ENCODE data around the gene FAM135A. TPM values are rescaled to one million over a fixed set of nuclear protein-coding genes. Genes with fewer than 3 reads are reported as not detected.

FAM135A gene
- total and polyA plus RNA-seq, 11 donors = 6.0 to 14.9 (median 12.0) TPM

DNA sequence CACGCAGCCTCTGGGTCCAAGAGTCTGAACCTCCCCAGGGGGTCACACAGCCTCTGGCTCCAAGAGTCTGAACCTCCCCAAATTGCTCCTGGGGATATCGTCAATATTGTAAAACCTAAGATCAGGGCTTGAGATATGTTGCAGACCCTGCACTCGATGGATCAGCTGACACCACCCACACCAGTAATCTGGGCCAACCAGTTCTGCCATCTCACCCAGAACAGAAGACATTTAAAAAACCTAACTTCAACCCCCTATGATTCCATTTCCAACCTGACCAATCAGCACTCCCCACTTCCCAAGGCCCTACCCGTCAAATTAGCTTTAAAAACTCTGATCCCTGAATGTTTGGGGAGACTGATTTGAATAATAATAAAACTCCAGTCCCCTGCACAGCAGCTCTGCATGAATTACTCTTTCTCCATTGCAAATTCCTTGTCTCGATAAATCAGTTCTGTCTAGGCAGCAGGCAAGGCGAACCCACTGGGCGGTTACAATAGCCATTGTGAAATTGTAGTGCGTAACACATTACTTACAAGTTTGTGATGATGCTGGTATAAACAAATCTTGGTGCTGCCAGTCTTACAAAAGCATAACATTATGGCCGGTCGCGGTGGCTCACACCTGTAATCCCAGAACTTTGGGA lies 32.4 kb upstream of the FAM135A start:
- TF ChIP-seq POLR2A (IDR thresholded peaks at IDR 0.05) (no peak), CTCF (IDR thresholded peaks at IDR 0.05) (no peak)
- ATAC-seq = no peak
- WGBS, 4 donors = 91 to 98% (median 93%) methylated on average over 11 of the region's 11 CpGs

GRCh38 chr6:70381417-70381782 lies 31.9 kb upstream of the FAM135A start:
- TF ChIP-seq CTCF (IDR thresholded peaks at IDR 0.05) (no peak), POLR2A (IDR thresholded peaks at IDR 0.05) (no peak)
- Histone ChIP-seq H3K4me3 (no peak overlapping the region), H3K27me3 (peaks cover 0 to 9% (median 0%) of the 10 kb centered on the region in 9 donors), H3K36me3 (no peaks in the 10 kb centered on the region), H3K4me1 (no peaks in the 10 kb centered on the region), H3K27ac (no peak overlapping the region), H3K9me3 (no peaks in the 10 kb centered on the region)
- ATAC-seq = no peak
- DNase-seq = no peak
- 87 to 91% (median 89%) methylated on average over 5 of the region's 5 CpGs for WGBS, 4 donors
- intact Hi-C loops (cut with DNase I) = loop anchor here in 1 of 10 donors (10.0 kb wide), 1 partner anchor 633 kb away; no protein-coding TSS in a partner anchor

More for the DNA sequence above, 32.4 kb upstream of the FAM135A start:
- H3K4me1 ChIP-seq = no peaks in the 10 kb centered on the region
- no peak overlapping the region for H3K4me3 ChIP-seq
- DNase-seq = no peak
- H3K27ac ChIP-seq = no peak overlapping the region
- no peaks in the 10 kb centered on the region for H3K36me3 ChIP-seq
- intact Hi-C loops (cut with DNase I) = loop anchor here in 1 of 10 donors (10.0 kb wide), 1 partner anchor 634 kb away; no protein-coding TSS in a partner anchor
- H3K27me3 ChIP-seq = peaks cover 0 to 9% (median 0%) of the 10 kb centered on the region in 9 donors
- H3K9me3 ChIP-seq = no peaks in the 10 kb centered on the region

DNA sequence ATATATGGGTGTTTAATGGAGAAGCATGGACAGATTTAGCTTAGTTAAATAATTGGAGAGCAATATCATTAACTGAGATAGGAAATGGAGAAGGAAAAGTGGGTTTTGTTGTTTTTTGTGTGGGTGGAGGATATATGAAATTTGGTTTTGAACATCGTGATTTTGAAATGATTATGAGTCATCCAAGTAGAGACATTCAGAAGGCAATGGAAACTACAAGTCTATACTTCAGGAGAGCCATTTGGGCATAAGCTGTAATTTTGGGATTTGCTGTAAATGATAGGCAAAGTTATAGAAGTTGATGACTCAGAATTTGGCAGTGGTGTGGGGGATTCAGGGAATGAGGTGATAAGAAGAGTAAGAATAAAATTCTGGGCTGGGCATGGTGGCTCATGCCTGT lies 27.4 kb upstream of the FAM135A start:
- intact Hi-C loops (cut with DNase I) = loop anchor here in 1 of 10 donors (10.0 kb wide), 1 partner anchor 629 kb away; no protein-coding TSS in a partner anchor
- Histone ChIP-seq H3K27ac (no peak overlapping the region), H3K4me1 (no peaks in the 10 kb centered on the region), H3K27me3 (peaks cover 0 to 9% (median 0%) of the 10 kb centered on the region in 9 donors), H3K9me3 (no peaks in the 10 kb centered on the region), H3K4me3 (no peak overlapping the region), H3K36me3 (no peaks in the 10 kb centered on the region)
- DNase-seq = no peak
- TF ChIP-seq CTCF (IDR thresholded peaks at IDR 0.05) (no peak), POLR2A (IDR thresholded peaks at IDR 0.05) (no peak)
- WGBS, 4 donors = 53 to 71% (median 64%) methylated on average over 1 of the region's 1 CpG
- no peak for ATAC-seq

GRCh38 chr6:70388814-70389213 lies 24.5 kb upstream of the FAM135A start:
- Histone ChIP-seq H3K4me1 (no peaks in the 10 kb centered on the region), H3K27me3 (peaks cover 0 to 16% (median 0%) of the 10 kb centered on the region in 9 donors), H3K9me3 (no peaks in the 10 kb centered on the region), H3K27ac (no peak overlapping the region), H3K4me3 (no peak overlapping the region), H3K36me3 (no peaks in the 10 kb centered on the region)
- WGBS, 4 donors = 62 to 70% (median 63%) methylated on average over 1 of the region's 1 CpG
- DNase-seq = no peak
- intact Hi-C loops (cut with DNase I) = loop anchor here in 1 of 10 donors (10.0 kb wide), 1 partner anchor 626 kb away; no protein-coding TSS in a partner anchor
- no peak for ATAC-seq
- TF ChIP-seq POLR2A (IDR thresholded peaks at IDR 0.05) (no peak), CTCF (IDR thresholded peaks at IDR 0.05) (no peak)
